Epithelial cell of proximal tubule (primary cell): ENCODE results near the gene TFF1. TPM values are rescaled to one million over a fixed set of nuclear protein-coding genes. Genes with fewer than 3 reads are reported as not detected.

Source experiments
- DNase-seq: peaks from one replicate; pipeline ENCODE4 v3.0.0-alpha.2; 2011; ENCODE audit warnings: low read depth
- H3K4me3 ChIP-seq: 2 replicates; pipeline ENCODE4 v1.5.1; 2011; ENCODE audit warnings: low read depth, mild to moderate bottlenecking, low read length
- CTCF ChIP-seq: conservative IDR thresholded peaks from 2 replicates; pipeline ENCODE4 v1.5.1; 2012; ENCODE audit warnings: low read depth, mild to moderate bottlenecking, low read length
- total RNA-seq: library from RNA; depleted of rRNA; stranded (reverse); fragments of >200 nt; gene quantifications from 2 replicates; pipeline ENCODE4 v1.2.3, GENCODE V29; 2015

Gene TFF1
- total RNA-seq, 1 donor from 2014 or later: not detected

GRCh38 chr21:42332557-42333317 is 33.6 kb downstream of the TFF1 start:
- TF ChIP-seq CTCF: no peak
- no peak overlapping the region for H3K4me3 ChIP-seq
- no peak for DNase-seq

- no peak overlapping the region for H3K4me3 ChIP-seq
- TF ChIP-seq CTCF: no peak
- no peak for DNase-seq
Measured at GRCh38 chr21:42331660-42332059, 34.7 kb downstream of the TFF1 start.

- TF ChIP-seq CTCF: no peak
- no peak overlapping the region for H3K4me3 ChIP-seq
- DNase-seq: no peak
Measured at GRCh38 chr21:42330380-42331371, 35.7 kb downstream of the TFF1 start.

GRCh38 chr21:42324896-42325295 is 41.4 kb downstream of the TFF1 start:
- H3K4me3 ChIP-seq: no peak overlapping the region
- no peak for TF ChIP-seq CTCF
- DNase-seq: no peak

- DNase-seq: no peak
- no peak for TF ChIP-seq CTCF
Measured at GRCh38 chr21:42321845-42322244, 44.5 kb downstream of the TFF1 start.

DNA sequence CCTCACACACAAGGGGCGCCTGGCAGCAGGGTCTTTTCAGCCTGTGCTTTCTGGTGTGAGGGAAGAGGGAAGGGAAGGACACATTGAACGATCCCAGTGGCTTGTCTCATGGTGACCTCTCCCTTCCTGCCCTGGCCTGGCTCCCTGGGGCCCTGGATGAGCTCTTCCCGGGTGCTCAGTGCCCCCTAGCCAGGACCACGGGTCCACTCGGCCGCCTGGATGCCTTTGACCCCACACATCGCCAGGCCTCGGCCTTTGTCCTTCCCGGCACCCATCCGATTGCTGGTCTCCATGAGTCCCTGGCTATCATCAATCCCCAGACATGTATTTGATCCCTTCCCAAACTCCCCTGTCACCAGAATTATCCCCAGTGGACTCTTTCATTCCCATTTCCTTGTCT is 45.1 kb downstream of the TFF1 start:
- TF ChIP-seq CTCF: no peak
- no peak for DNase-seq
- H3K4me3 ChIP-seq: no peak overlapping the region

More at GRCh38 chr21:42321845-42322244, 44.5 kb downstream of the TFF1 start:
- no peak overlapping the region for H3K4me3 ChIP-seq
